Activated CD4-positive, alpha-beta T cell treated with anti-CD3 and anti-CD28 coated beads, Interleukin-2, amount 50 U/mL, for 48 hours (primary cell): ENCODE results near the gene LYSET.
A peak's percentile ranks its signal among the peaks of the same experiment; 100 is the strongest.
"Not testable (repeated sequence)": the region's sequence is repeated elsewhere in the genome, so short reads cannot be mapped to it uniquely, and the experiment has no call there.

Experiments used
- DNase-seq, 2 experiments: peaks; one replicate each; pipeline ENCODE4 v3.0.0-alpha.2; 2020

The LYSET gene

DNA sequence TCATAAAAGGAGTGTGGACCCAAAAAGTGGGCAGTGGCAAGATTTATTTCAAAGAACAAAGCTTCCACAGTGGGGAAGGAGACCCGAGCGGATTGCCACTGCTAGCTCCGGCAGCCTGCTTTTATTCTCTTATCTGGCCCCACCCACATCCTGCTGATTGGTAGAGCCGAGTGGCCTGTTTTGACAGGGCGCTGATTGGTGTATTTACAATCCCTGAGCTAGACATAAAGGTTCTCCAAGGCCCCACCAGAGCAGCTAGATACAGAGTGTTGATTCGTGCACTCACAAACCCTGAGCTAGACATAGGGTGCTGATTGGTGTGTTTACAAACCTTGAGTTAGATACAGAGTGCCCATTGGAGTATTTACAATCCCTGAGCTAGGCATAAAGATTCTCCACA is 15.5 kb upstream of the LYSET start:
- not testable (repeated sequence) for DNase-seq

GRCh38 chr14:93170141-93170540 is 15.0 kb upstream of the LYSET start:
- DNase-seq: not testable (repeated sequence)

DNA sequence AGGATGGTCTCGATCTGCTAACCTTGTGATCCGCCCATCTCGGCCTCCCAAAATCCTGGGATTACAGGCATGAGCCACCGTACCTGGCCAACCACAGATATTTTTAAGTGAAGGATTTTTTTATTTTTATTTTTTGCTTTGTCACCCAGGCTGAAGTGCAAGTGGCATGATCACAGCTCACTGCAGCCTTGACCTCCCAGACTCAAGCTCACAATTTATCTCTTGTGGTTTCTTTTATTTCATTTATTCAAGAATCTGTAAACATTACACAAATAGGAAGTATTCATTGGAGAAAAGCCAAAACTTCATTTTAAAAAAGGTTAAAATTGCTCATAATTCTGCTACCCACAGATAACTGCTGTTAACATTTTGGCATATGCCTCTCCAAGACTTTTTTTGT is 13.7 kb upstream of the LYSET start:
- no peak for DNase-seq

GRCh38 chr14:93173943-93174395 is 11.1 kb upstream of the LYSET start:
- DNase-seq: no peak

DNA sequence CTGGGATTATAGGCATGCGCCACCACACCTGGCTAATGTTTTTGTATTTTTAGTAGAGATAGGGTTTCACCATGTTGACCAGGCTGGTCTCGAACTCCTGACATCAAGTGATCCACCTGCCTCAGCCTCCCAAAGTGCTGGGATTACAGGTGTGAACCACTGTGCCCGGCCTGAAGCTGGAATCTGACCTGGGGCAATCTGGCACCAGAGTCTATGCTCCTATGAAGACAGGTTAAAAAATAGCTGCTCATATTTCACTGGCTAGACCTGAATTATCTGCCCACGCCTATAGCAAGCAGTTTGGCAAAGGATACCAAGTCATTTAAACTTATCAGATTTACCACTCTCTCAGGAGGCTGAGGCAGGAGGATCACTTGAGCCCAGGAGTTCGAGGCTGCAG is 10.4 kb upstream of the LYSET start:
- not testable (repeated sequence) for DNase-seq

- DNase-seq: no peak
Observed at GRCh38 chr14:93175492-93175891, 9.6 kb upstream of the LYSET start.

DNA sequence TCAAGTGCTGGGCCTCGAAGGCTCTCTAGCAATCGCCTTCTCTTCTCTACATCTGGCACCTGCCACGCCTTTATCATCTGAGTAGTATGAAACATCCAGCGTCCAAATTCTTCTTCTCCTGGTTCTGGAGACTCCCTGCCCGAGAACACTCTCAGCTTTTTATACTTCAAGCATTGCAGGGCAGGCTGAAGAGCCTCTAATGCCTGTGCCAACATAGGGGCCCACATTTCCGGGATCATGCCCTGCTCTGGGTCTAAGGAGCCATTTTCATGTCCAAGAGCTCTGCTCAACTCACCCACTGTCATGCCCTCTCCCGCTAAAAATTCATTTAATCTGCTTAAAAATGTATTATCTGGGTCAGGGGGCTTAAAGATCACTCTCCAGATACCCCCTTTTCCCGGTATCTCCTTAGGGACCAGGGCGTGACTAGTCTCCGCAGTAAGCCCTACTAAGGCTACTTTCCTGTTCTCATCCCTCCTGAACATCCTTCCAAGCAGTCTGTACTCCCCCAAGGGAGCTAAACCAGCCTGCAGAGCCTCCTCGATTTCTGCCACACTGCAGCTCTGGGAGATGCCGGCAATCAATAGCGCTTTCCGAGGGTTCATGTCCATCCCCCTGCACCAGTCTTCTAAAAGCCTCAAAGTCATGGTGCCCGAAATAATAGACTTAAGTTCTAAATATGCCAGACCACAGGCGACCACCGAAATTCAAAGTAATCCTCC is 1.4 kb upstream of the LYSET start:
- no peak for DNase-seq

- DNase-seq: no peak
Observed at GRCh38 chr14:93185349-93185720, 218 bp downstream of the LYSET start.

GRCh38 chr14:93186466-93186865 is 1.3 kb downstream of the LYSET start:
- no peak for DNase-seq

- DNase-seq: no peak
Observed at GRCh38 chr14:93186956-93187355, 1.8 kb downstream of the LYSET start.

DNA sequence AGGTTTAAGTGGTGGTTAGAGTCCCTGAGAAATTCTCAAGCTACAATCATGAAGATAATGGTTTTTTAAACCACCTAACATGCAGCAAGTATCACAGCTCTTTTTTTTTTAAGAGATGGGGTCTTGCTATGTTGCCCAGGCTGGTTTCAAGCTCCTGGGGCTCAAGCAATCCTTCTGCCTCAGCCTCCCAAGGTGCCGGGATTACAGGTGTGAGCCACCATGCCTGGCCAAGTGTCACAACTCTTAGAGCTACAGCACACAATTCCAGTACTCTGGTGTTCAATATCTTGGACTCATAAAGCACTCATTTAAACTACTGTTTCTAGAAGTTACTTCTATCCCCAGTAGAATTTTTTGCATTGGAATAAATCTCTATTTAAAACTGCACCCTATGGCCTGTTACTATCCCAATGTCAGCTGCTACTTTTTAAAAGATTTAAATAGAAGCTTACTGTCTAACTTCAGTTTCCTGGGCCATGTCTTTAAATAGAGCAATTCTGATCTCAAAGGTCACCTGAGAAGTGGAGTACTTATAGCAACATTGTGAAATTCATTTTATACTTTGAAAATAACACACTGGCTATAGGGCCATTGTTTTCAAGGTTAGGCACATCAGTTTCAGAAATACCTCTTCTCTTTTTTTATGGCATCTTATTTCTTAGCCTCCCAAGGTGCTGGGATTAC is 10.3 kb downstream of the LYSET start:
- no peak for DNase-seq

DNA sequence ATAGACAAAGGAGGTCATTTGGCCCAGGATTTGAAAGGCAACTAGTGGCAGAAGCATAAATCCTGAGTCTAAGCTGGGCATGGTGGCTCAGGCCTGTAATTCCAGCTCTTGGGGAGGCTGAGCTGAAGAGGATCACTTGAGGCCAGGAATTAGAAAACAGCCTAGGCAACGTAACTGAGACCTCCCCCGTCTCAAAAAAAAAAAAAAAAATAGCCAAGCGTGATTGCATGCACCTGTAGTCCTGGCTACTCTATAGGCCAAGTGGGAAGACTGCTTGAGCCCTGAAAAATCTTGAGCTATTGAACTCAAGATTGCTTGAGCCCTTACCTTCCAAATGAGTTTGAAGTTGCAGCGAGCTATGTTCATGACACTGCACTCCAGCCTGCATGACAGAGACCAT is 13.9 kb downstream of the LYSET start:
- no peak for DNase-seq

GRCh38 chr14:93200553-93200952 is 15.4 kb downstream of the LYSET start:
- no peak for DNase-seq

DNA sequence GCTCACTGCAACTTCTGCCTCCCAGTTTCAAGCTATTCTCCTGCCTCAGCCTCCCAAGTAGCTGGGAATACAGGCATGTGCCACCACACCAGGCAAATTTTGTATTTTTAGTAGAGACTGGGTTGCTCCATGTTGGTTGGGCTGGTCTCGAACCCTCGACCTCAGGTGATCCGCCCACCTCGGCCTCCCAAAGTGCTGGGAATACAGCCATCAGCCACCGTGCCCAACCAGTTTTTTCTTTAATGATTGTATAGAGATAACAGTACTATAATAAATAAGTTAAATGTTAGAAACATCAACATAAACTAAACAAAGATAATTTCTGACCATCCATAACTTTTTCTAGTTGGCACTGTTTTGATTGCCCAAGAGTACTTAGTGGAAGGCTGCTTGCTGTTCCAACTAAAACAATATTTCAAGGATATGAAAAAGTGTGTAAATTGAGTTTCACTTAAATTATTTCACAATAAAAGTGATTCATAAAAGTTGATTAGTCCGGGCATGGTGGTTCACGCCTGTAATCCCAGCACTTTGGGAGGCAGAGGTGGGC is 16.1 kb downstream of the LYSET start:
- no peak for DNase-seq

- peak; percentile 91 to 95 for DNase-seq
Observed at GRCh38 chr14:93206793-93207467, 21.8 kb downstream of the LYSET start, which contains the start of the genes GON7 and UBR7. TSS of gene GON7 (minus strand) at chr14:93207065. CDS start at chr14:93207037, 28 bp downstream. TSS of gene UBR7 (plus strand) at chr14:93207256. CDS start at chr14:93207292, 36 bp downstream.

DNA sequence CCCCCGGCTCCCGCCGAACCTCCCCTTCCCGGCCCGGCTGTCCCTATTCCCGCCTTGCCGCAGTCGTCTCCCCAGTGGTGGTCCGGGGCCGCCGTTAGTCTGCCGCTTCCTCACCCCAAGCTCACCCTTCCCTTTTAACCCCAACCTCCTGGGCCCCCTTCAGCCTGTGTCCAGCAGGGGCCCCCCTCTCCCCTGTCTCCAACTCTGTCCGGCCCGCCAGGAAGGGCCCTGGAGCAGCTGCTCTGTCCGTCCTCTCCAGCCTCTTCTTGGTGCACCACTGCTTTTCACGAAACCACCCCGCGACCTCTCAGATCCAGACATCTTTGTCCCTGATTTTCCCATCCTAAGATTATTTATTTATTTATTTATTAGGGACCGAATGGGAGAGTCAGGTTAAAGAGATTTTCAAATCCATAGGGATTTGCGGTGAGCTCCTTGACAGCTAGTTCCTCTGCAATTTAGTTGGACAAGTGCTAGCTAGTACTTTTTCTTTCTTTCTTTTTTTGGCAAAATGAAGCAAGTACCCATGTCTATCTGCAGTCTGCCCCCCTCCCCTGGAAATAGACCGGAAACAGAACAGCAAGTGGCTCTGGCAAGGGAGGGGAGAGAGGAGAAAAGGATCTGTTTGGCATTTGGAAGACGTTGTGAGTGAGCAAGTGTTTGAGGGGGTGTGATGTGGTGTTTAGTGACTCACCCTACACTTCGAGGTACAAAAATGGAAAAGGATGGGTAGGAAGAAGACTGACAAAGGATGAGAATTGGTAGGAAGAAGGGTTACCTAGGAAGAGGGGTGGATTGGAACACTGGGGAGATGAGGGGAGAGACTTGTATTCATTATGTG is 22.6 kb downstream of the LYSET start:
- peak; percentile 16 to 32 for DNase-seq

GRCh38 chr14:93212432-93212831 is 27.3 kb downstream of the LYSET start:
- DNase-seq: no peak

DNA sequence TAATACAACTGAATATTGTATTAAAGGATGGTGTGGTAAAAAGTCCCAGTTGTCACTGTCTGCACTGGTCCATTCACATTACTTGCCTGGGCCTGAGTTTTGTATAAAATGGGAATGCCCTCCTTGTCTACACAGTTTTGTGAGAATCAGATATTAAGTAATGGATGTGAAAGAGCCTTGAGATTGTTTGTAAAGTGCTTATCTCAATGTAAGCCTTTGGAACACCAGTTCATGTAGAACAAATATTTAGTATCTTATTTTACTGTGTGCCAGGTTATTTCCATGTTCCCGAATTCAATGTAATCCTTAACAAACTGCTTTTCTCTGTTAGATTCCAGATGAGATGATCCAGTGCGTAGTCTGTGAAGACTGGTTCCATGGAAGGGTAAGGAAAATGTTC is 29.5 kb downstream of the LYSET start:
- no peak for DNase-seq

- peak; percentile 12 to 29 for DNase-seq
Observed at GRCh38 chr14:93219103-93219726, 34.1 kb downstream of the LYSET start.

DNA sequence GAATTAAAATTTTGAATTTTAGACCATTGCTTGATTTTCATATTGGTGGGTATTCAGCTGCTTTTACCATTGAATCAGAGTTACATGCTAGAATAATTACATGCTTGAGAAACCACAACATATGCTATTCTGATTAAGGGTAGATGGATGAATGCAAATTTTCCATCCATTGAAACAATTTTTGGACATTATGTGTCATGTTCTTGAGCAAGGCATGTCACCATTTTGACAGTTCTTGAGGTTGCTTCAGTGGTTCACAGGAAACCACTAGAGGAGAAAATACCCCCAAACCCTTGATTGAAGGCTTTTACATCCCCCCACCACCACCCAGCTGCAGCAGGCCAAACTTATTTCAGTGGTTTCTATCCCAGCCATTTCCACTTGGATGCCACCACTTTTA is 35.4 kb downstream of the LYSET start:
- DNase-seq: no peak

GRCh38 chr14:93223565-93223964 is 38.4 kb downstream of the LYSET start:
- DNase-seq: no peak

- DNase-seq: no peak
Observed at GRCh38 chr14:93228550-93228949, 43.4 kb downstream of the LYSET start.
